ENCODE measurements around the gene HRCT1.
"Not testable (repeated sequence)": the region's sequence is repeated elsewhere in the genome, so short reads cannot be mapped to it uniquely, and the experiment has no call there.

Gene HRCT1

GRCh38 chr9:35897376-35898099 lies 8.5 kb upstream of the HRCT1 start:
- DNase-seq (ENCODE audit: low spot score): not testable (repeated sequence)

- DNase-seq (ENCODE audit: low spot score): no peak
Observed at GRCh38 chr9:35898337-35898736, 7.7 kb upstream of the HRCT1 start.

GRCh38 chr9:35899021-35899420 lies 7.0 kb upstream of the HRCT1 start:
- DNase-seq (ENCODE audit: low spot score): no peak

GRCh38 chr9:35903049-35903448 lies 3.0 kb upstream of the HRCT1 start:
- peak; percentile 65 for DNase-seq (ENCODE audit: low spot score)

GRCh38 chr9:35904338-35904737 lies 1.7 kb upstream of the HRCT1 start:
- DNase-seq (ENCODE audit: low spot score): no peak

GRCh38 chr9:35905051-35905781 lies 786 bp upstream of the HRCT1 start:
- DNase-seq (ENCODE audit: low spot score): no peak

- no peak for DNase-seq (ENCODE audit: low spot score)
Observed at GRCh38 chr9:35906923-35907699, 1.1 kb downstream of the HRCT1 start.

GRCh38 chr9:35907711-35908503 lies 1.9 kb downstream of the HRCT1 start:
- no peak for DNase-seq (ENCODE audit: low spot score)

GRCh38 chr9:35908504-35909125 lies 2.6 kb downstream of the HRCT1 start:
- DNase-seq (ENCODE audit: low spot score): no peak

GRCh38 chr9:35909274-35909673 lies 3.3 kb downstream of the HRCT1 start, which contains the start of gene SPAAR:
SPAAR (plus strand) TSS chr9:35909490; CDS start chr9:35910464, 974 bp downstream.
- DNase-seq (ENCODE audit: low spot score): no peak

GRCh38 chr9:35909687-35910612 lies 3.9 kb downstream of the HRCT1 start:
- no peak for DNase-seq (ENCODE audit: low spot score)

GRCh38 chr9:35910613-35911359 lies 4.8 kb downstream of the HRCT1 start:
- peak; percentile 64 for DNase-seq (ENCODE audit: low spot score)

GRCh38 chr9:35911690-35912089 lies 5.7 kb downstream of the HRCT1 start:
- DNase-seq (ENCODE audit: low spot score): no peak

GRCh38 chr9:35912791-35913400 lies 6.9 kb downstream of the HRCT1 start:
- DNase-seq (ENCODE audit: low spot score): no peak

- not testable (repeated sequence) for DNase-seq (ENCODE audit: low spot score)
Observed at GRCh38 chr9:35913429-35913828, 7.4 kb downstream of the HRCT1 start.

GRCh38 chr9:35914301-35914807 lies 8.4 kb downstream of the HRCT1 start:
- peak; percentile 48 for DNase-seq (ENCODE audit: low spot score)

GRCh38 chr9:35915681-35916294 lies 9.8 kb downstream of the HRCT1 start:
- no peak for DNase-seq (ENCODE audit: low spot score)

- DNase-seq (ENCODE audit: low spot score): no peak
Observed at GRCh38 chr9:35917261-35917660, 11.3 kb downstream of the HRCT1 start.
